HepG2 (cell line): ENCODE data around the gene SYCP2L. TPM values are rescaled to one million over a fixed set of nuclear protein-coding genes. Genes with fewer than 3 reads are reported as not detected.

Source experiments
- ADNP ChIP-seq: sonication (generic); formaldehyde crosslinking; IDR thresholded peaks from 2 replicates; pipeline ENCODE4 v1.4.0; 2020; ENCODE audit warnings: missing genetic modification reagents
- ARNT ChIP-seq: fragments of 450-650 bp; IDR thresholded peaks from 2 replicates; pipeline ENCODE4 v1.6.1; 2017
- ATF3 ChIP-seq: sonication (generic); formaldehyde crosslinking; IDR thresholded peaks from 2 replicates; pipeline ENCODE4 v1.4.0; 2020; ENCODE audit warnings: missing genetic modification reagents
- CREB1 ChIP-seq, 2 experiments: fragments of 450-650 bp in 1 of 2; IDR thresholded peaks; 2 replicates each; pipeline ENCODE4 v1.6.1; 2016 to 2017; ENCODE audit warnings: control low read depth in 1 of 2, mild to moderate bottlenecking in 1 of 2, missing compliant biosample characterization in 1 of 2, missing genetic modification characterization in 1 of 2
- ELF3 ChIP-seq: IDR thresholded peaks from 2 replicates; pipeline ENCODE4 v1.6.1; 2016; ENCODE audit warnings: missing genetic modification reagents, missing compliant biosample characterization
- ESRRA ChIP-seq: sonication (generic); formaldehyde crosslinking; IDR thresholded peaks from 2 replicates; pipeline ENCODE4 v1.5.1; 2020; ENCODE audit warnings: mild to moderate bottlenecking, low read depth, missing genetic modification reagents
- FOXJ3 ChIP-seq: sonication (generic); formaldehyde crosslinking; IDR thresholded peaks from 2 replicates; pipeline ENCODE4 v1.4.0; 2020; ENCODE audit warnings: missing genetic modification reagents, mild to moderate bottlenecking, borderline replicate concordance
- GATAD2A ChIP-seq: IDR thresholded peaks from 2 replicates; pipeline ENCODE4 v1.6.1; 2016
- GMEB1 ChIP-seq: sonication (generic); formaldehyde crosslinking; IDR thresholded peaks from 2 replicates; pipeline ENCODE4 v1.5.1; 2020; ENCODE audit warnings: missing genetic modification reagents, mild to moderate bottlenecking, borderline replicate concordance
- HHEX ChIP-seq: IDR thresholded peaks from 2 replicates; pipeline ENCODE4 v1.6.1; 2016; ENCODE audit warnings: control low read depth
- KAT2B ChIP-seq: fragments of 150-350 bp; IDR thresholded peaks from 2 replicates; pipeline ENCODE4 v1.6.1; 2014; ENCODE audit warnings: low read depth, low read length, borderline replicate concordance
- LBX2 ChIP-seq: sonication (generic); formaldehyde crosslinking; IDR thresholded peaks from 2 replicates; pipeline ENCODE4 v1.5.0; 2020; ENCODE audit warnings: missing genetic modification reagents, mild to moderate bottlenecking, borderline replicate concordance
- MEIS1 ChIP-seq: sonication (generic); formaldehyde crosslinking; IDR thresholded peaks from 2 replicates; pipeline ENCODE4 v1.9.0; 2021; ENCODE audit warnings: mild to moderate bottlenecking, missing genetic modification reagents, moderate library complexity, borderline replicate concordance
- NFRKB ChIP-seq: fragments of 450-650 bp; IDR thresholded peaks from 2 replicates; pipeline ENCODE4 v1.6.1; 2017
- PAWR ChIP-seq: sonication (generic); formaldehyde crosslinking; IDR thresholded peaks from 2 replicates; pipeline ENCODE4 v1.4.0; 2020; ENCODE audit warnings: missing genetic modification reagents, mild to moderate bottlenecking, borderline replicate concordance
- SMAD3 ChIP-seq: sonication (generic); formaldehyde crosslinking; IDR thresholded peaks from 2 replicates; pipeline ENCODE4 v1.4.0; 2020; ENCODE audit warnings: missing genetic modification reagents
- STAT6 ChIP-seq: sonication (generic); formaldehyde crosslinking; IDR thresholded peaks from 2 replicates; pipeline ENCODE4 v1.4.0; 2020; ENCODE audit warnings: missing genetic modification reagents, mild to moderate bottlenecking, borderline replicate concordance
- TEAD2 ChIP-seq: sonication (generic); formaldehyde crosslinking; IDR thresholded peaks from 2 replicates; pipeline ENCODE4 v1.9.0; 2021; ENCODE audit warnings: missing genetic modification reagents
- ZBTB46 ChIP-seq: sonication (generic); formaldehyde crosslinking; IDR thresholded peaks from 2 replicates; pipeline ENCODE4 v1.4.0; 2020; ENCODE audit warnings: mild to moderate bottlenecking, missing genetic modification reagents, borderline replicate concordance
- ZBTB7A ChIP-seq: sonication (generic); formaldehyde crosslinking; IDR thresholded peaks from 2 replicates; pipeline ENCODE4 v1.8.0; 2022; ENCODE audit warnings: mild to moderate bottlenecking, missing genetic modification reagents
- ZNF44 ChIP-seq: sonication (generic); formaldehyde crosslinking; IDR thresholded peaks from 2 replicates; pipeline ENCODE4 v1.5.1; 2020; ENCODE audit warnings: mild to moderate bottlenecking, missing genetic modification reagents
- ZNF7 ChIP-seq: IDR thresholded peaks from 2 replicates; pipeline ENCODE4 v1.6.1; 2016; ENCODE audit warnings: missing biosample characterization, missing genetic modification reagents
- polyA plus RNA-seq, 8 experiments: library from polyadenylated mRNA; depleted of rRNA in 3 of 8; stranded (reverse) in 7 of 8; unstranded in 1 of 8; fragments of >200 nt; fragmentation: Illumina TruSeq in 4 of 8; extraction: Trizol in 4 of 8; gene quantifications; 2 replicates each; pipeline versions ENCODE4 v1.2.1 to v1.2.3, GENCODE V29; 2011 to 2016; ENCODE audit warnings: low read depth in 4 of 8, missing spikeins in 1 of 8, mixed read lengths in 1 of 8; ENCODE audit not compliant: insufficient read depth in 1 of 8
- total RNA-seq, 5 experiments: library from RNA; depleted of rRNA; stranded (reverse); fragments of >200 nt; fragmentation: Illumina TruSeq; extraction: Trizol; gene quantifications; 2 replicates each; pipeline ENCODE4 v1.2.3, GENCODE V29; 2016; ENCODE audit warnings: low read depth in 1 of 5

SYCP2L gene
- total and polyA plus RNA-seq, 2 of the 13 experiments (the other 11 are each of a cell fraction or from before 2014, with no cell fraction given), result 0.22 to 0.54 TPM

GRCh38 chr6:10837995-10838793 lies 48.7 kb upstream of the SYCP2L start, which contains the start of gene MAK (continued):
- TF ChIP-seq LBX2 (CRISPR knock-in tag) (no peak), KAT2B (no peak), CREB1 (IDR thresholded peaks at IDR 0.05) (no peak), CREB1 (CRISPR knock-in tag; IDR thresholded peaks at IDR 0.05) (no peak), ADNP (no peak), STAT6 (CRISPR knock-in tag) (no peak), ZNF7 (CRISPR knock-in tag) (no peak), TEAD2 (CRISPR knock-in tag) (no peak), ATF3 (CRISPR knock-in tag) (no peak), FOXJ3 (CRISPR knock-in tag) (no peak; the same call in 1 of the 2 replicates), GATAD2A (CRISPR knock-in tag) (no peak), ESRRA (CRISPR knock-in tag) (no peak), NFRKB (no peak), SMAD3 (CRISPR knock-in tag) (no peak), ARNT (no peak), PAWR (CRISPR knock-in tag) (peak; percentile 62; the same call in 1 of the 2 replicates), GMEB1 (no peak), ZBTB7A (no peak; the same call in 1 of the 2 replicates), HHEX (no peak), ZBTB46 (CRISPR knock-in tag) (no peak), MEIS1 (CRISPR knock-in tag) (no peak), ZNF44 (CRISPR knock-in tag) (peak; percentile 65; the same call in 1 of the 2 replicates), ELF3 (CRISPR knock-in tag) (no peak)
